GM21529 (cell line): Measurements from ENCODE around the gene TINCR.
"Not testable (repeated sequence)": the region's sequence is repeated elsewhere in the genome, so short reads cannot be mapped to it uniquely, and the experiment has no call there.

Source experiments
- ATAC-seq: cut with Tn5 transposase; IDR thresholded peaks from one replicate; pipeline ENCODE4 v1.9.1; 2021; ENCODE audit not compliant: unreplicated experiment

The TINCR gene

GRCh38 chr19:5567360-5567969 lies at the start of gene TINCR:
Gene TINCR, minus strand, starts transcription at chr19:5567953.
- ATAC-seq = no peak

- ATAC-seq = no peak
Observed at GRCh38 chr19:5617080-5617479, 49.3 kb upstream of the TINCR start.

- ATAC-seq = no peak
Observed at GRCh38 chr19:5615756-5616327, 48.1 kb upstream of the TINCR start.

GRCh38 chr19:5612891-5613865 lies 45.4 kb upstream of the TINCR start:
- ATAC-seq = no peak

GRCh38 chr19:5609881-5610448 lies 42.2 kb upstream of the TINCR start:
- no peak for ATAC-seq

GRCh38 chr19:5608766-5609165 lies 41.0 kb upstream of the TINCR start:
- not testable (repeated sequence) for ATAC-seq

- ATAC-seq = no peak
Observed at GRCh38 chr19:5608291-5608690, 40.5 kb upstream of the TINCR start.

- ATAC-seq = no peak
Observed at GRCh38 chr19:5607318-5608275, 39.8 kb upstream of the TINCR start.

- no peak for ATAC-seq
Observed at GRCh38 chr19:5605362-5605761, 37.6 kb upstream of the TINCR start.

- ATAC-seq = no peak
Observed at GRCh38 chr19:5603626-5604025, 35.9 kb upstream of the TINCR start.

GRCh38 chr19:5600797-5601196 lies 33.0 kb upstream of the TINCR start:
- no peak for ATAC-seq

GRCh38 chr19:5595745-5596144 lies 28.0 kb upstream of the TINCR start:
- no peak for ATAC-seq

- no peak for ATAC-seq
Observed at GRCh38 chr19:5595129-5595528, 27.4 kb upstream of the TINCR start.

GRCh38 chr19:5594521-5594950 lies 26.8 kb upstream of the TINCR start:
- ATAC-seq = no peak

GRCh38 chr19:5593343-5594255 lies 25.8 kb upstream of the TINCR start:
- ATAC-seq = no peak

GRCh38 chr19:5592531-5593342 lies 25.0 kb upstream of the TINCR start:
- ATAC-seq = no peak

- no peak for ATAC-seq
Observed at GRCh38 chr19:5591476-5591875, 23.7 kb upstream of the TINCR start.

- no peak for ATAC-seq
Observed at GRCh38 chr19:5590865-5591154, 23.1 kb upstream of the TINCR start.
